Astrocyte (in vitro differentiated cells and primary cell): ENCODE measurements around the gene ISY1. TPM values are rescaled to one million over a fixed set of nuclear protein-coding genes. Genes with fewer than 3 reads are reported as not detected.

Experiments used
- DNase-seq: peaks from one replicate; pipeline ENCODE4 v3.0.0-alpha.2; 2010; ENCODE audit warnings: low read depth
- FAIRE-seq: peaks from 2 replicates; lab custom pipeline; 2011; peaks lifted over from hg19 to GRCh38; lab: Jason Lieb, UNC
- H2AFZ ChIP-seq: 2 replicates; pipeline ENCODE4 v1.6.0; 2012; ENCODE audit warnings: low read depth, low read length, inconsistent platforms
- H3K27ac ChIP-seq: 2 replicates; pipeline ENCODE4 v1.5.1; 2011; ENCODE audit warnings: low read depth, low read length, inconsistent platforms
- H3K27me3 ChIP-seq: 2 replicates; pipeline ENCODE4 v1.6.0; 2011; ENCODE audit warnings: low read length, inconsistent platforms; ENCODE audit not compliant: insufficient read depth
- H3K36me3 ChIP-seq: 2 replicates; pipeline ENCODE4 v1.5.1; 2011; ENCODE audit warnings: low read length, inconsistent platforms; ENCODE audit not compliant: insufficient read depth
- H3K4me1 ChIP-seq: 2 replicates; pipeline ENCODE4 v1.5.1; 2011; ENCODE audit warnings: low read length, inconsistent platforms; ENCODE audit not compliant: insufficient read depth
- H3K4me2 ChIP-seq: 2 replicates; pipeline ENCODE4 v1.6.0; 2012; ENCODE audit warnings: low read length, inconsistent platforms
- H3K4me3 ChIP-seq: 2 replicates; pipeline ENCODE4 v1.5.1; 2011; ENCODE audit warnings: low read depth, mild to moderate bottlenecking, low read length, inconsistent platforms; ENCODE audit not compliant: insufficient read depth
- H3K79me2 ChIP-seq: 2 replicates; pipeline ENCODE4 v1.6.0; 2012; ENCODE audit warnings: mild to moderate bottlenecking, low read length, inconsistent platforms; ENCODE audit not compliant: insufficient read depth
- H3K9ac ChIP-seq: 2 replicates; pipeline ENCODE4 v1.6.0; 2012; ENCODE audit warnings: mild to moderate bottlenecking, low read length, inconsistent platforms
- H3K9me3 ChIP-seq: 2 replicates; pipeline ENCODE4 v1.5.1; 2012; ENCODE audit warnings: low read depth, mild to moderate bottlenecking, low read length, inconsistent platforms; ENCODE audit not compliant: insufficient read depth
- H4K20me1 ChIP-seq: 2 replicates; pipeline ENCODE4 v1.6.0; 2012; ENCODE audit warnings: low read length, inconsistent platforms; ENCODE audit not compliant: insufficient read depth
- H3K27ac Mint-ChIP-seq: one replicate; pipeline ENCODE4 v1.8.0; 2021; ENCODE audit warnings: mild to moderate bottlenecking, mixed read lengths; ENCODE audit not compliant: unreplicated experiment
- H3K27me3 Mint-ChIP-seq: one replicate; pipeline ENCODE4 v1.8.0; 2021; ENCODE audit warnings: low read depth, mixed read lengths; ENCODE audit not compliant: unreplicated experiment
- H3K36me3 Mint-ChIP-seq: one replicate; pipeline ENCODE4 v1.8.0; 2021; ENCODE audit warnings: low read depth, mixed read lengths; ENCODE audit not compliant: unreplicated experiment
- H3K4me1 Mint-ChIP-seq: one replicate; pipeline ENCODE4 v1.8.0; 2021; ENCODE audit warnings: low read depth, mixed read lengths; ENCODE audit not compliant: unreplicated experiment
- H3K4me3 Mint-ChIP-seq: one replicate; pipeline ENCODE4 v1.8.0; 2021; ENCODE audit warnings: mild to moderate bottlenecking, moderate library complexity, mixed read lengths; ENCODE audit not compliant: unreplicated experiment
- H3K9me3 Mint-ChIP-seq: one replicate; pipeline ENCODE4 v1.8.0; 2021; ENCODE audit warnings: mild to moderate bottlenecking, mixed read lengths; ENCODE audit not compliant: unreplicated experiment
- CTCF ChIP-seq: IDR thresholded peaks from 2 replicates; pipeline ENCODE4 v1.5.1; 2011; ENCODE audit warnings: low read depth, mild to moderate bottlenecking, inconsistent platforms, low read length, moderate library complexity; ENCODE audit not compliant: insufficient read depth
- EZH2 ChIP-seq: IDR thresholded peaks from 2 replicates; pipeline ENCODE4 v1.6.1; 2012; ENCODE audit warnings: mild to moderate bottlenecking, low read length, inconsistent platforms; ENCODE audit not compliant: insufficient read depth
- total RNA-seq: library from RNA; stranded (reverse); gene quantifications from 2 replicates; pipeline ENCODE4 v1.2.1, GENCODE V29; 2021

ISY1 gene
- total RNA-seq, 1 donor from 2014 or later = 26.6 TPM

- no peak overlapping the region for H3K27ac Mint-ChIP-seq
- peaks cover 37% of the 10 kb centered on the region for H3K36me3 ChIP-seq
These were observed 29.3 kb downstream of the ISY1 start for GRCh38 chr3:129131465-129132088.

GRCh38 chr3:129130291-129130813 lies 30.5 kb downstream of the ISY1 start:
- Histone ChIP-seq H2AFZ (no peak overlapping the region), H3K4me1 (no peaks in the 10 kb centered on the region), H3K27ac (no peak overlapping the region), H4K20me1 (no peaks in the 10 kb centered on the region), H3K79me2 (no peaks in the 10 kb centered on the region), H3K36me3 (peaks cover 37% of the 10 kb centered on the region), H3K9ac (no peak overlapping the region), H3K4me2 (no peak overlapping the region), H3K4me3 (no peak overlapping the region), H3K9me3 (no peaks in the 10 kb centered on the region), H3K27me3 (no peaks in the 10 kb centered on the region)
- no peak for DNase-seq
- no peak overlapping the region for H3K4me3 Mint-ChIP-seq
- FAIRE-seq = no peak
- no peaks in the 10 kb centered on the region for H3K4me1 Mint-ChIP-seq
- no peaks in the 10 kb centered on the region for H3K27me3 Mint-ChIP-seq
- no peak overlapping the region for H3K27ac Mint-ChIP-seq
- TF ChIP-seq EZH2 (no peak), CTCF (no peak)
- no peaks in the 10 kb centered on the region for H3K9me3 Mint-ChIP-seq
- H3K36me3 Mint-ChIP-seq = peaks cover 22% of the 10 kb centered on the region

More at GRCh38 chr3:129131465-129132088, 29.3 kb downstream of the ISY1 start:
- Histone ChIP-seq H3K27me3 (no peaks in the 10 kb centered on the region), H3K9me3 (no peaks in the 10 kb centered on the region), H3K4me1 (no peaks in the 10 kb centered on the region), H2AFZ (no peak overlapping the region), H3K4me2 (no peak overlapping the region), H3K9ac (no peak overlapping the region), H3K79me2 (no peaks in the 10 kb centered on the region), H3K27ac (no peak overlapping the region), H4K20me1 (no peaks in the 10 kb centered on the region), H3K4me3 (no peak overlapping the region)
- no peak for FAIRE-seq
- no peaks in the 10 kb centered on the region for H3K27me3 Mint-ChIP-seq
- H3K36me3 Mint-ChIP-seq = peaks cover 22% of the 10 kb centered on the region
- DNase-seq = no peak
- H3K4me1 Mint-ChIP-seq = no peaks in the 10 kb centered on the region
- no peaks in the 10 kb centered on the region for H3K9me3 Mint-ChIP-seq
- no peak overlapping the region for H3K4me3 Mint-ChIP-seq
- TF ChIP-seq EZH2 = no peak
- no peak for TF ChIP-seq CTCF
